Peyer's patch (tissue), 4 donors: ENCODE measurements around the gene SHANK1.

Experiments
- POLR2A ChIP-seq, 2 donors: fragments of 450-650 bp; IDR thresholded peaks; one replicate each; pipeline ENCODE4 v1.5.1; 2017; ENCODE audit warnings: antibody characterized with exemption in 2 of 2, mild to moderate bottlenecking in 2 of 2, moderate library complexity in 2 of 2
- TF ChIP-seq, protein P1 (sequence below), 6 experiments: fragments of 450-650 bp in 4 of 6; fragments of 200-600 bp in 2 of 6; sonication (generic) in 1 of 6; IDR thresholded peaks; one replicate each; pipeline ENCODE4 v1.5.1; 2017 to 2019; ENCODE audit warnings: antibody characterized with exemption in 6 of 6, mild to moderate bottlenecking in 3 of 6, moderate library complexity in 1 of 6

DNA sequence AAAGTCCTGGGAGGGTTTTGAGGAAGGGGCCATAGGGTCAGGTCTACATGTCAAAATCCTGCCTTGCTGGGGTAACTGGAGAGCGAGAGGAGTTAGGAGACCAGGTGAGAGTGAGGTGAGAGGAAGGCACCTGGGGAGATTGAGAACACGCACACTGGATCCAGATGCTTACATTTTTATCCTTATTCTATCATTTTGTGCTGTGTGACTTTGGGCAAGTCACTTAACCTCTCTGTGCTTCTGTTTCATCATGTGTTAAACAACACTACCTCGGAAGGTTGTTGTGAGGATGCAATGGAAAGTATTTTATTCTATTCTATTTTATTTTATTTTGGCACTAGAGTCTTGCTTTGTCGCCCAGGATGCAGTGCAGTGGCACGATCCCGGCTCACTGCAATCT lies 66.9 kb downstream of the SHANK1 start:
- TF ChIP-seq, protein P1, sequence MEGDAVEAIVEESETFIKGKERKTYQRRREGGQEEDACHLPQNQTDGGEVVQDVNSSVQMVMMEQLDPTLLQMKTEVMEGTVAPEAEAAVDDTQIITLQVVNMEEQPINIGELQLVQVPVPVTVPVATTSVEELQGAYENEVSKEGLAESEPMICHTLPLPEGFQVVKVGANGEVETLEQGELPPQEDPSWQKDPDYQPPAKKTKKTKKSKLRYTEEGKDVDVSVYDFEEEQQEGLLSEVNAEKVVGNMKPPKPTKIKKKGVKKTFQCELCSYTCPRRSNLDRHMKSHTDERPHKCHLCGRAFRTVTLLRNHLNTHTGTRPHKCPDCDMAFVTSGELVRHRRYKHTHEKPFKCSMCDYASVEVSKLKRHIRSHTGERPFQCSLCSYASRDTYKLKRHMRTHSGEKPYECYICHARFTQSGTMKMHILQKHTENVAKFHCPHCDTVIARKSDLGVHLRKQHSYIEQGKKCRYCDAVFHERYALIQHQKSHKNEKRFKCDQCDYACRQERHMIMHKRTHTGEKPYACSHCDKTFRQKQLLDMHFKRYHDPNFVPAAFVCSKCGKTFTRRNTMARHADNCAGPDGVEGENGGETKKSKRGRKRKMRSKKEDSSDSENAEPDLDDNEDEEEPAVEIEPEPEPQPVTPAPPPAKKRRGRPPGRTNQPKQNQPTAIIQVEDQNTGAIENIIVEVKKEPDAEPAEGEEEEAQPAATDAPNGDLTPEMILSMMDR (IDR thresholded peaks at IDR 0.05), result no peak
- no peak for TF ChIP-seq POLR2A (IDR thresholded peaks at IDR 0.05)
